ENCODE measurements around the gene TNRC6C. TPM values are rescaled to one million over a fixed set of nuclear protein-coding genes. Genes with fewer than 3 reads are reported as not detected.
A peak's percentile ranks its signal among the peaks of the same experiment; 100 is the strongest.

TNRC6C gene
- total and polyA plus RNA-seq, 2 experiments from 2014 or later, result 10.1 to 16.6 TPM

DNA sequence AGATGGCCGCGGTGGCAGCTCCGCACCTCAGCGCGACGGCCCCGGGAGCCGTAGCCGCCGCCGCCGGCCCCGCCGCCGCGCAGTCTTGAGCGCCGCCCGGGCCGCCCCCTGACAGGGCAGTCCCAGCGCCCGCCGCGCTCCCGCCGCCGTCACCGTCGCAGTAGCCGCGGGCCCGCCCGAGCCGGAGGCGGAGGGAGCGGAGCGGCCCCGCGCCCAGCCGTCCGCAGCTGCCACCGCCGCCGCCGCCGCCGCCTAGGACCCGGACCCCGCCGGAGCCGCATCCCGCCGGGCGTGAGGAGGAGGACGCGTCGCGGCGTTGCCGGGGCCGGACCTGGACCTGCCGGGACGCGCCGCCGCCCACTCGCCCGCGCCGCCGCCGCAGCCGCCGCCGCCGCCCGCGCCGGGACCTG is 218 bp downstream of the TNRC6C start (continued):
- TF ChIP-seq ZNF331 (CRISPR knock-in tag; IDR thresholded peaks at IDR 0.05; ENCODE audit: low read depth) (no peak), ETS1 (IDR thresholded peaks at IDR 0.05) (no peak), STAT1 (IDR thresholded peaks at IDR 0.05; ENCODE audit: unreplicated experiment) (no peak), ZNF114 (CRISPR knock-in tag; IDR thresholded peaks at IDR 0.05) (no peak), EZH2 (IDR thresholded peaks at IDR 0.05; ENCODE audit: low read depth, unreplicated experiment) (no peak), POLR2AphosphoS5 (IDR thresholded peaks at IDR 0.05; ENCODE audit: low read depth) (no peak), JUNB (IDR thresholded peaks at IDR 0.05; ENCODE audit: unreplicated experiment) (no peak), CREB1 (CRISPR knock-in tag; IDR thresholded peaks at IDR 0.05; ENCODE audit: low read depth) (no peak)
- TF ChIP-seq, protein P1, sequence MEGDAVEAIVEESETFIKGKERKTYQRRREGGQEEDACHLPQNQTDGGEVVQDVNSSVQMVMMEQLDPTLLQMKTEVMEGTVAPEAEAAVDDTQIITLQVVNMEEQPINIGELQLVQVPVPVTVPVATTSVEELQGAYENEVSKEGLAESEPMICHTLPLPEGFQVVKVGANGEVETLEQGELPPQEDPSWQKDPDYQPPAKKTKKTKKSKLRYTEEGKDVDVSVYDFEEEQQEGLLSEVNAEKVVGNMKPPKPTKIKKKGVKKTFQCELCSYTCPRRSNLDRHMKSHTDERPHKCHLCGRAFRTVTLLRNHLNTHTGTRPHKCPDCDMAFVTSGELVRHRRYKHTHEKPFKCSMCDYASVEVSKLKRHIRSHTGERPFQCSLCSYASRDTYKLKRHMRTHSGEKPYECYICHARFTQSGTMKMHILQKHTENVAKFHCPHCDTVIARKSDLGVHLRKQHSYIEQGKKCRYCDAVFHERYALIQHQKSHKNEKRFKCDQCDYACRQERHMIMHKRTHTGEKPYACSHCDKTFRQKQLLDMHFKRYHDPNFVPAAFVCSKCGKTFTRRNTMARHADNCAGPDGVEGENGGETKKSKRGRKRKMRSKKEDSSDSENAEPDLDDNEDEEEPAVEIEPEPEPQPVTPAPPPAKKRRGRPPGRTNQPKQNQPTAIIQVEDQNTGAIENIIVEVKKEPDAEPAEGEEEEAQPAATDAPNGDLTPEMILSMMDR (conservative IDR thresholded peaks at IDR 0.05; ENCODE audit: low read depth in 2 of 2), result no peak

DNA sequence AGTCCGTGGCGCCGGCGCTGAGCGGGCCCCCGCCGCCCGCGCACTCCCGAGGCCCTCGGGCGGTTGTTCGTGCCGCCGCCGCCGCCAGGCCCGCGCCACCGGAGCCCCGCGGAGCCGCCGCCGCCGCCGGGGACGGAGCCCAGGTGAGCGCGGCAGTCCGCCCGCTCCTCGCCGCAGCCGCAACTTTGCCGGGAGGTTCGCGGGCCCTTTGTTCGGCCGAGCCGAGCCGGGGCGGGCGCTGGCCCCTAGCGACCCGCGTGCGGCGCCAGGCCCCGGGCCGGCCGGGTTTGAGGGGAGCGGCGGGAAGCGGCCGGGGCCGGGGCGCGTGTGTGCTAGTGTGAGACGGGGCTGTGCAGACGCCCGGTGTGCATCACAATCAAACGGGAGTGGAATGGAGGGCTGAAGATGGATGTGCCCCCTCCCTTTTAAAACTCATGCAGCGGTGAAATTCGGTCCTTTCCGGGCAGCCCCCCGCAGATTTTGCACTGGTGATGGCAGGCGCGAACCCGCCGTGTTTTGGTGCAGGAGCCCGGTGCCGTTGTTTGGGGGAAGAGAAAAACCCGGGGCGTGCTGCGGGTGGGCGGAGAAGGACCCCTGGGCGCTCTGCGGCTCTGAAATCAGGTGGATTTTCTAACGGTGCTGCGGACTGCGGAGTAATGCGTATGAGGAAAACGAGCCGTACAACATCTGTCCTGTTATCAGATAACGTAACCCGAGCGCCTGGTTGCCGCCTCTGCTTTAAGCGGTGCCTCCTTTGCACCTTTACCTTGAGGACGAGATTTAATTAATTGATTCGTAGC is 823 bp downstream of the TNRC6C start:
- H3K4me1 ChIP-seq (ENCODE audit: insufficient read depth), result peaks cover 48% of the 10 kb centered on the region
- H2AFZ ChIP-seq, result no peak overlapping the region; the same call in 1 of the 2 replicates
- H3K27ac ChIP-seq (ENCODE audit: low read depth), result no peak overlapping the region
- 0 out of 2 replicates have a peak overlapping the region, but pooled peaks have one; percentile 36 for H3K27ac Mint-ChIP-seq
- DNase-seq (ENCODE audit: low spot score) (peak; percentile 44), ATAC-seq (peak; percentile 6; the same call in 2 of the 3 replicates)
- peak overlapping the region; percentile 92 for H3K4me3 Mint-ChIP-seq
- H3K4me2 ChIP-seq, result peak overlapping the region; percentile 84
- H3K9me2 ChIP-seq (ENCODE audit: insufficient read depth), result no peaks in the 10 kb centered on the region; the same call in 1 of the 2 replicates
- no peaks in the 10 kb centered on the region for H3K36me3 ChIP-seq (ENCODE audit: insufficient read depth)
- peaks cover 32% of the 10 kb centered on the region for H4K20me1 ChIP-seq (replicated peaks; ENCODE audit: insufficient read depth)
- H3K9me3 Mint-ChIP-seq, result no peaks in the 10 kb centered on the region; the same call in 1 of the 3 replicates
- H3K36me3 Mint-ChIP-seq (ENCODE audit: low read depth), result peaks cover 2% of the 10 kb centered on the region; the same call in 1 of the 3 replicates
- peaks cover 45% of the 10 kb centered on the region for H3K27me3 ChIP-seq (ENCODE audit: insufficient read depth)
- H3K4me1 Mint-ChIP-seq, result peaks cover 42% of the 10 kb centered on the region
- peaks cover 21% of the 10 kb centered on the region for H3K27me3 Mint-ChIP-seq (ENCODE audit: insufficient read depth, low read depth, poor library complexity)
- TF ChIP-seq CREB1 (CRISPR knock-in tag; IDR thresholded peaks at IDR 0.05; ENCODE audit: low read depth), result no peak
- TF ChIP-seq NANOG (IDR thresholded peaks at IDR 0.05; ENCODE audit: borderline replicate concordance), result no peak
- no peak for TF ChIP-seq POLR2AphosphoS5 (IDR thresholded peaks at IDR 0.05; ENCODE audit: low read depth)
- TF ChIP-seq ZNF331 (CRISPR knock-in tag; IDR thresholded peaks at IDR 0.05; ENCODE audit: low read depth), result no peak
- no peak for TF ChIP-seq ZNF462 (CRISPR knock-in tag; IDR thresholded peaks at IDR 0.05)
- H3K79me2 ChIP-seq (replicated peaks; ENCODE audit: insufficient read depth), result peaks cover 45% of the 10 kb centered on the region
- H3F3A ChIP-seq (replicated peaks; ENCODE audit: low read depth), result no peaks in the 10 kb centered on the region
- peak overlapping the region; percentile 61 for H3K4me3 ChIP-seq

All from GM23338 (cell line).